ENCODE measurements around the gene LMX1A. TPM values are rescaled to one million over a fixed set of nuclear protein-coding genes. Genes with fewer than 3 reads are reported as not detected.

Gene LMX1A
- total RNA-seq, 1 experiment from 2014 or later = not detected

- ChIA-PET CTCF (interaction anchor here (0.7 kb wide), 1 partner anchor 314 kb away, joined by 3 read pairs; no protein-coding TSS in a partner anchor), POLR2A (no interaction called here)
- Histone ChIP-seq H3K4me3 (ENCODE audit: low read depth in 2 of 2, low read length in 2 of 2) (no peak overlapping the region), H3K36me3 (ENCODE audit: control insufficient read depth, insufficient read depth, low read length) (no peaks in the 10 kb centered on the region), H3K9me3 (ENCODE audit: control insufficient read depth, insufficient read depth, low read depth, low read length) (no peaks in the 10 kb centered on the region), H3K4me1 (ENCODE audit: control insufficient read depth, insufficient read depth, low read length) (peaks cover under 1% of the 10 kb centered on the region; the same call in 1 of the 2 replicates), H3K27me3 (ENCODE audit: control insufficient read depth, insufficient read depth, low read length) (peaks cover 12% of the 10 kb centered on the region), H3K27ac (ENCODE audit: low read length) (no peak overlapping the region)
- TF ChIP-seq POLR2AphosphoS5 (IDR thresholded peaks at IDR 0.05; ENCODE audit: low read depth, low read length) = no peak
- TF ChIP-seq REST (IDR thresholded peaks at IDR 0.05; ENCODE audit: insufficient read depth in 1 of 2, low read depth in 2 of 2, low read length in 1 of 2) = no peak
- no peak for TF ChIP-seq CTCF (IDR thresholded peaks at IDR 0.05)
- TF ChIP-seq SIN3A (IDR thresholded peaks at IDR 0.05; ENCODE audit: borderline replicate concordance, insufficient read depth, low read depth, low read length) = no peak
- TF ChIP-seq TCF7L2 (IDR thresholded peaks at IDR 0.05; ENCODE audit: low read depth, low read length) = no peak
- DNase-seq (ENCODE audit: low read depth, low spot score) (no peak), ATAC-seq (no peak)
- intact Hi-C loops (cut with micrococcal nuclease; ENCODE audit: unreplicated experiment) = no loop called here
- in situ Hi-C loops (cut with HindIII; ENCODE audit: low pct_unique_long_range_greater_than_20kb, low sequenced_read_pairs) = no loop called here
- no TSS peak for BruUV-seq (replicated peaks)
Observed at GRCh38 chr1:165387961-165388360, 31.4 kb upstream of the LMX1A start.

- no TSS peak for BruUV-seq (replicated peaks)
- CTCF ChIA-PET = interaction anchor here (0.7 kb wide), 1 partner anchor 314 kb away, joined by 3 read pairs; no protein-coding TSS in a partner anchor
- TF ChIP-seq REST (IDR thresholded peaks at IDR 0.05; ENCODE audit: insufficient read depth in 1 of 2, low read depth in 2 of 2, low read length in 1 of 2) = no peak
- Histone ChIP-seq H3K36me3 (ENCODE audit: control insufficient read depth, insufficient read depth, low read length) (no peaks in the 10 kb centered on the region), H3K4me1 (ENCODE audit: control insufficient read depth, insufficient read depth, low read length) (no peaks in the 10 kb centered on the region), H3K9me3 (ENCODE audit: control insufficient read depth, insufficient read depth, low read depth, low read length) (no peaks in the 10 kb centered on the region), H3K27ac (ENCODE audit: low read length) (no peak overlapping the region), H3K27me3 (ENCODE audit: control insufficient read depth, insufficient read depth, low read length) (peaks cover 12% of the 10 kb centered on the region), H3K4me3 (ENCODE audit: low read depth in 2 of 2, low read length in 2 of 2) (no peak overlapping the region)
- DNase-seq (ENCODE audit: low read depth, low spot score) = no peak
- intact Hi-C loops (cut with micrococcal nuclease; ENCODE audit: unreplicated experiment) (no loop called here), in situ Hi-C loops (cut with HindIII; ENCODE audit: low pct_unique_long_range_greater_than_20kb, low sequenced_read_pairs) (no loop called here)
- ATAC-seq = no peak
- POLR2A ChIA-PET = interaction anchor here (0.7 kb wide), 1 partner anchor 1430 kb away, joined by 3 read pairs; no protein-coding TSS in a partner anchor
Observed at GRCh38 chr1:165387505-165387904, 31.0 kb upstream of the LMX1A start.

All from Panc1 (cell line).